ENCODE measurements around the gene CIZ1.

CIZ1 gene

GRCh38 chr9:128124873-128125579 is 66.3 kb downstream of the CIZ1 start:
- DNase-seq: peak; percentile 61 to 77

GRCh38 chr9:128124451-128124850 is 66.9 kb downstream of the CIZ1 start:
- no peak for DNase-seq

DNA sequence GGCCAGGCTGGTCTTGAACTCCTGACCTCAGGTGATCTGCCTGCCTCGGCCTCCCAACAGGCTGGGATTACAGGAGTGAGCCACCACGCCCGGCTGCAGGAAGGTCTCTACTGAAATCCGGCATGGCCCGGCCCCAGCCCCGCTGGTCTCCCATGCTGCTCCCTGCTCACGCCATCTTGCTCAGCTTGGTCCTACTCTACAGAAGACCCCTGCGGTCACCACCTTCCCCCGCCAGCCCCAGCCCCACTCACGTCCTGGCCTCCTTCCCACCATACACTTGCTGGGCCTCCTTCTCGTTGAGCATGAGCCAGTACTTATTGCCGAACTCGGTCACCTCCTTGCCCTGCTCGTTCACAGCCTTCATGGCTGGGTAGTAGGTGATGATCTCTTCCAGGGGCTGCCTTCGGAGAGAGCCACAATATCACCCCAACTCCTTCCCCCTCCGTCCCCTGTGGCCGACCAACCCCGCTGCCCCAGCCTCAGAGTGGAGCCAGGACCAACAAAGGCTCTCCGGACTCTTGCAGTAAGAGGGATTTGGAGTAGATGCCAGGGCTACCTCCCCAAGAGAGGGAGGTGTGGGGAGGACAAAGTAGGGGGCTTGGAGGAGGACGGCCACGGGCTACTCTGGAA is 67.8 kb downstream of the CIZ1 start:
- DNase-seq: no peak

- no peak for DNase-seq
Measured at GRCh38 chr9:128122809-128123175, 68.6 kb downstream of the CIZ1 start.

DNA sequence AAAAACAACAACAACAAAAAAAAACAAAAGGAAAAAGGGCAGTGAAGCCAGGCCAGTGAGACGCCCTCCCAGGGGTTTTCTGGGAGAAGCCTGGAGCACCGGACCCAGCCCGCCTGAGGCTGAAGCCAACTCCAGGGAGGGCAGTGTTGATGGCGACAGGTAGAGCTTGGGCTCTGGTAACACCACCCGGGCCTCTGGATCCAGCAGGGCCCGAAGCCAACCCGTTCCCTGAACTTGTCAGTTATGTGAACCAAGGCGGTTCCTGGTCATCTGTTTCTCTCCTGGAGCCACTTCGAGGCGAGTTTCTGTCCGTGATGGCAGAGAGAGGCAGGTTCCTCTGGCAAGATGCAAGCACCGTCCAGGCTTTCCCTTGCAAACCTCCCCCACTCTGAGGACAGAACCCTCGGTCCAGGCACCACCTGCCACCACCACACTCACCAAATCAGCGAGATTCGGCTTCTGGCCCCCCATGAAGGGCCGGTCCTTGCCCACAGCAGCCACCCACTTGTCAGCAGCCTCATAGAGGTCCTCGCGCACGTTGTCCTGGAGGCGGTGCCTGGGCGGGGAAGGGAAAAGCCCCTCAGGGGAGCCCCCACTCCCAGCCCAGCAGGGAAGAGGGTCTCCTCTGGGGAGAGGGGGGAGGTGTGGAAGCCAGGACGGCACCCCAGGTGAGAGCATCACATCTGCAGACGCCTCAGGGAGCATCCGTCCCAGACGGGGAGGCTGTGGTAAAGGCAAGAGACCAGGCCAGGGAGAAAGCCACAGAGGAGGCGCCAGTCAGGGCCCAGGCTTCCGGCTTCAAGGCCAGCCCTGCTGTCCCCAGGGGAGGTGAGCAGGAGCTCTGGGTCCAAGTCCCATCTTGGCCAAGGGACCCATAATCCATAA is 69.2 kb downstream of the CIZ1 start:
- no peak for DNase-seq

DNA sequence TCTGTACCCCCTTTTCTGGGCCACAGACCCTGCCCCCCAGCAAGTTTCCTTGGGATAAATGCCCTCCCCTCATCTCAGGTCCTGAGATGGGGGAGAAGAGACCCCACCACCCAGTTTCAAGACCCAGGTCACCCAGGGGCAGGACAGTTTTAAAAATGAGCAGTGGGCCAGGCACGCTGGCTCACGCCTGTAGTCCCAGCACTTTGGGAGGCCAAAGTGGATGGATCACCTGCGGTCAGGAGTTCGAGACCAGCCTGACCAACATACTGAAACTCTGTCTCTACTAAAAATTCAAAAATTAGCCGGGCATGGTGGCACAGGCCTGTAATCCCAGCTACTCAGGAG is 69.9 kb downstream of the CIZ1 start:
- no peak for DNase-seq

DNA sequence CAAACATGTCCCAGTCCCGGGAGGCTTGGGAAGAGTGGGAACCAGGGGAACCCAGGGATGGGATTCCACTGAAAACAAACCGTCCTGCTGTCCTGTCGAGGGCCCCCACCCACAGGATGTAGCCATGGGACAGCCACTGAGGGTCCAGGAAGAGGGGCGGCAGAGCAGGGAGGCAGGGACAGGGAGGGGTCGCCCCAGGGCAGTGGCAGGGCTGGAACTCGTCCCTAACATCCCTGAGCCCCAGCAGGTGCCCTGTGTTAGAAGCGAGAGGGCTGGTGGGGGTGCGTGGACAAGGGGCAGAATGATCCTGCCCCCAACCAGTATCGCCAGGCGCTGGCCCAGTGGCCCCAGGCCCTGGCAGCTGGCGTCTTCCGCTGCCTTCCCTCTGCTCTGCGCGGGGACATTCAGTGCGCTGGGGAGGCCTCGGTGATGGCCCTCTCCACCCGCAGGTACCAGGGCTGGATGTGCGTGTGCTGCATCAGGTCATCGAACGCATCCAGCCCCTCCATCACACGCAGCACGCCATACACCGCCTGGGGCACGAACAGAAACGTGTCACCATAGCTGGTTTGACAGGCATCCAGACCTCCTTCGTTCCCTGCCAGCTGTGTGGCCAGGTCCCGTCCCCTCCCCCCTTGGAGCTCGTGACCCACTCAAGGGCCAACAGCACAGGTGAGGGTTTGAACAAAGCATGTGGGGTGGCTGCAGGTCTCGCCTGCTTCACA is 70.5 kb downstream of the CIZ1 start:
- DNase-seq: no peak

DNA sequence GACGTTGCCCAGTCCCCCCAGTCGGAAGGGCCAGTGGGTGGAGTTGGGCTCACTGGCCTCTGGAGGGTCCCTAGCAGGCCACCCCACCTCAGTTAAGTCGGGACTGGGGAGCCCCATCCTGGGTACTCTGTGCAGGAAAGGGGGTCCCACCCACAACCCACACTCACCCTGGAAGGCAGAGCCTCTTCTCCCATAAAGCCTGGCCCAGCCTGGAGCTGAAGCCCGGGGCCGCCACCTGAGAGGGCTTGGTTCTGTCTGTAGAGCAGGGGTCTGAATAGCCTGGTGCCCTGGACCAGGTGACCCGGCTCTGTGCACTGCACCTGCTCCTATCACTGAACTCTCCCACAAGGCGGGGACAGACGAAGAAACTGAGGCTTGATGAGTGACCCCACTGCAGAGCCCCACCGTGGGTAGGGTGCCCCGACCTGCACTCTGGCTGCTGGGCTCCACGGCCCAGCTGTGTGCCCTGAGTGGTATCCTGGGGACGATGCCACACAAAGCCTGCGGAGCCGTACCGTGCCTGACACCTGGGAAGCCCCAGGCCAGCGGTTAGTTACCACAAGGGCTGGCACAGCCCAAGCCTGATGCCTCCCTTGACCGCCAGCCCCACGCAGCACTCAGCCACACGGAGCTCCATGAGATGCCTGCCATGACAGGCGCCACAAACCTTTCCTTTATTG is 71.2 kb downstream of the CIZ1 start:
- no peak for DNase-seq

DNA sequence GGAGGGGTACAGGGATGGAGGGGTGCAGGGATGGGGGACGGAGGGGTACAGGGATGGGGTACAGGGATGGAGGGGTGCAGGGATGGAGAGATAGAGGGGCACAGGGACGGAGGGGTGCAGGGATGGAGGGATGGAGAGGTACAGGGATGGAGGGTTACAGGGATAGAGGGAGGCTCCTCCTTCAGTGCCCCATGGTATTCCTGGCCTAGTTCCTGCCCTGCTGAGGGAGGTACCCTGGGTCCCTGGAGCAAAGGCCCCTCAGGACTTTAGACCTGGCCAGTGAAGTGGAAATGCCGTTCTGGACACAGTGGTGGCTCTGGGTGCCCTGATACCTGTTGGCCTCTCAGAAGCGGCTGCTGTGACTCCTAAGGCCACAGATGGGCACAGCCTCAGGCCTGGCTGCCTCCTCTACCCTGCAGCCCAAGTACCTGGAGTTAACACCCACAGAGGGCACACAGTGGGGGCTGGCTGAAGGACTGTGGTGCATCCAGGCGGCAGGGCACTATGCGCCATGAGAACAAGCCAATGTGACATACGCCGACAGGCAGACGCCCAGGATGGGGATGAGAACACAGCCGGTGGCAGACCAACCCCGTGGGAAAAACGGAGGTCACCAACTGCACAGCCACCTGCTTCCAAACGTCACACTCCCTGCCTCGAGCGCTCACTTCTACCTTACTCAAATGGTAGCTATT is 72.3 kb downstream of the CIZ1 start:
- no peak for DNase-seq

DNA sequence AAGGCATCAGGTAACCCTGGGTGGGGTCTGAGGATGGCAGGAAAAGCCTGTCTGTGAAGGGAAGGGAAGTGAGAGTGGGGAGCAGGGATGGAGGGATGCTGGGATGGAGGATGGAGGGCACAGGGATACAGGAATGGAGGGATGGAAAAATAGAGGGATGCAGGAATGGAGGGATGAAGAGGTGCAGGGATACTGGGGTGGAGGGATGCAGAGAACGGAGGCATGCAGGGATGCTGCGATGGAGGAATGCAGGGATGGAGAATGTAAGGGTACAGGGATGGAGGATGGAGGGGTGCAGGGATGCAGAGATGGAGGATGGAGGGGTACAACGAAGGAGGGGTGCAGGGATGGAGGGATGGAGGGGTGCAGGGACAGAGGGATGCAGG is 72.9 kb downstream of the CIZ1 start:
- DNase-seq: no peak

DNA sequence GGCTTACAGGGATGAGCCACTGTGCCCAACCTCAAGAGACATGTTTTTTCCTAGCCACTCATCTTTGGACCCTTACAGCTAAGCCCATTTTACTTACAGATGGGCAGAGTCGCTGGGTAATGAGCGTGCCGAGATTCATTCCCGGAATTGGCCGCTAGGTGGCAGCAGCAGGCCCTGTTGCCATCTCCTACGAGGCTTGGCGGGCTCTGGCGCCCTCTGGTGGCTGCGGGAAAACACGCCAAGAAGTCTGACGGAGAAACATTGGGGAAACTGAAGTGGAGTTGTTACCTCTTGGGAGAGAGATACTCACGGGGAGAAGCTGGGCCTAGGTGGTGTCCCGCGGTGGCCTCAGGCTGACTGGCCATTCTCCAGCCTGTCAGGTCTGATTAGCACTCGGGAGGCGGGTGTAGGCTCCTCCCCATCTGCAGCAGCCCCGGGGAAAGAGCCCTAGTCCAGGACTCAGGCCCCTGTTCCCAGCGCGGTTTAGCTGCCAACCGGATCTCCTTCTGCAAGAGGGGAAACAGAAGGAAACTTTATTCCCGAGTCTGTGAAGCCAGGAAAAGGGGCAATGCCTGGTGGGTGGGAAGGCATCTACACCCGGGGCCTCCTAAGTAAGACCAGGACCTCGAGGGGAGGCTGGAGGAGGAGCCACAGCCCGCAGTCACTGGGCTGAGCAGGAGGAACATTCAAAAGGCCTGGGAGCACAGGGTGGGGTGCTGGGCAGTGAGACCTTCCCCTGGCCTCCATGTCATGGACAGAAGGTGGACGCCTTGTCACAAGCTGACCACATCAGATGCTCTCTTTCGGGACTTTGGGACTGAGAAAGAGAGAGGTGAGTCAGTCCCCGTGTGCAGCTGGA is 73.5 kb downstream of the CIZ1 start:
- DNase-seq: peak; percentile 94 to 95

- no peak for DNase-seq
Measured at GRCh38 chr9:128116104-128117083, 75.0 kb downstream of the CIZ1 start.

All from inflammatory macrophage (primary cell).